K562 treated with DMSO at 1 percent for 12 hours (cell line): ENCODE data around the gene DHX16. TPM values are rescaled to one million over a fixed set of nuclear protein-coding genes. Genes with fewer than 3 reads are reported as not detected.

Source experiments
- total RNA-seq: library from RNA; unstranded; fragments of 300-600 nt; gene quantifications from 2 replicates; pipeline ENCODE4 v1.2.3, GENCODE V29; 2022; ENCODE audit not compliant: insufficient read depth

DHX16 gene
- total RNA-seq, result 39.0 and 61.2 TPM in 2 replicates

DNA sequence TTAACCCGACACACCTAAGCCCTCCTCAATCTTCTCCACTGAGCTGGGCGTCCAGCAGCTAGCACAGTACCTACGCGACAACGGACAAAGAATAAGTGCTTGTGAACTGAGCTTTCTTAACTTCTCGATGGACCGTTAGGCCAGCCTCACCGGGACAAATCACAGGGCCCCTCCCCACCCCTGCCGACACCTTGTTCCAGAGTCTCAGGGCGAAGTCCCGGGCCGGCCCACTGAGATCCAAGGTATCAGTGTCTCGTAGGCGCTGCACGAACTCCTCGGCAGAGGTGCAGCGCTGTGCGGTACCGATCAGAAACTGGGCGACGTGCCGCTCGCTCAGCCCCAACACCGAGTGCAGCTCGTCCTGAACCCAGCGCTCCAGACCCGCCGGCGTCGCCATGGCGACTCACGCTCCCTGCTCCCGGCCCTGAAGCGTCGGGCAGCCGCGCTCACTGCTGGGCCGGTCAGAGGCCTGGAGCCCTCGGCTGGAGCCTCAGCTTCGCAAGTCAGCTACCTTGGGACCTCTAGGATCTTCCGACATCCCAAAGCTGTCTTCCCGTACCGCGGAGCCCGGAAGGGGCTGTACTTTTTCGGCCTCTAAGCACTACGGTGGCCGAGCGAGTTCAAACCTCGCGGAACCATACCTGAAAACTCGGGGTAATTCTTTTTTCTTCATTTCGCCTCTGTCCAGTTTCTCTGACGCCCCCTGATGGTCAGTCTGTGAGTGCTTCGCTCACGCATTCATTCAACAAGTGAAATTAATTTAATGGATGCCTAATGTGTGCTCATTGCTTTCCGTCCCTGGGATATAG lies at the start of gene DHX16:
Gene DHX16, minus strand, starts transcription at position 562 of the 809 bp plus-strand sequence. Its CDS starts 165 bp downstream, at position 397.

DNA sequence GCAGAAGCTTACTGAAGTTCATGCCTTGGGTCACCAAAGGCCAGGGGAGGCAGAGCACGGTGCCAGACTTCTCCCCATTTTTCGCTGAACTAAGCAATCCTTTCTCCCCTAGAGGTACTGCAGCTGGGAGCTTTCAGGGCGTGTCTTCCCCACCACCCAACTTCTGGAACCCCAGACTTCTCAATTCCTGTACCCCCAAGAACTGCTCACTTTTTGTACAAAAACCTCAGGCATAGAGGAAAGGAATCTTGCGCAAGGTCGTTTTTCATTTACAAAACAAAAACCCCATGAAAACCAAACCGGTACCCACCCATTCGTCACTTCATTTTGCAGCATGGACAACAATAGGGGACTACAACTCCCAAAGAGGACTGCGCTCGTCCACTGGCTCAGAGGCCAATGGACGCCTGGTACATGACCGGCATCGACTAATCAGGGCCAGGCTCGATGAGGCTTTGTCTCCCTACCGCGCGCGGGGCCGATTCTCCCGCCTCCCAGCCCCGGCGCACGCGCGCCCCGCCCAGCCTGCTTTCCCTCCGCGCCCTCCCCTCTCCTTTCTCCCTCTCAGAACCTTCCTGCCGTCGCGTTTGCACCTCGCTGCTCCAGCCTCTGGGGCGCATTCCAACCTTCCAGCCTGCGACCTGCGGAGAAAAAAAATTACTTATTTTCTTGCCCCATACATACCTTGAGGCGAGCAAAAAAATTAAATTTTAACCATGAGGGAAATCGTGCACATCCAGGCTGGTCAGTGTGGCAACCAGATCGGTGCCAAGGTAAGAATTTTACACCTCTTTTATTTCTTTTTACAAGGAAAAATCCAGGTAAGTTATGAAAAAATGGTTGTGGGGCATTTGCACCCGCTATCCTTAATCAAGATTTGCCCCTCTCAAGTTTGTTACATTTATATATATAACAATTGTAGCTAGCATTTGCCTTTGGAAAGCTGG lies 47.3 kb upstream of the DHX16 start, which contains the start of gene TUBB:
Gene TUBB, plus strand, starts transcription at position 562 of the 947 bp plus-strand sequence. Its CDS starts 155 bp downstream, at position 717.

DNA sequence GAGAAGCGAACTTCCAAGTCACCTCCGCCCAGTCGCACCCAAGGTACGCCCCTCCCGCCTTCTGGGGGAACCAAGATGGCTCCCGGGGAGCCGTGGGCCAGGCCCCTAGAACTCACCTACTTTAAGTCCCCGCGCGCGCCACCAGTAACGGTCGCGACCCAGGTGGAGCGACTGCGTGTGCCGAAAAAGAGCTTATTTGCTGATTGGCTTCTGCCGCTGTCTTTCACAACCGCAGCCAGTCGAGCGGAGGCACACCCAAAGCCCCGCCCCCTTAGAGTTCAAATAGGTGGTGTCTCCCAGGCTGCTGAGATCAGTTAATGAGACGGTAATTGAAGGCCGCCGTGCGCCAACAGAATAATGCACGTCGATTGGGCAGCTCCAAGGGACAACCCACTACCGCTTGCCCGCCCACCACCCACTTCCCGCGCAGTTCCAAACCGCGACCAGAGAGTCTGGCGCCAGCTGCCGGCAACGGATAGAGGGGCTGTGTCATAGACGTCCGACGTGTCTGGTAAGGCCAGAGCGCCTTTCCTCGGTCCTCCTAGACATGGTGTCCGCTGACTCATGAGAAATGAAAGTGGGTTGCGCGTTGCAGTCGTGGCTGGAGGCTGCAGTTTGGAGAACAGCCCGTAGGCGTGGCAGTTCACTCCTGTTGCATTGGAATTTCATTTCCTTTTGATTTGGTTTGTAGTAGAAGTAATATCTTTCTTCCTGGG lies 44.5 kb upstream of the DHX16 start, which contains the start of gene MDC1:
Gene MDC1, minus strand, starts transcription at position 153 of the 716 bp plus-strand sequence. CDS start 2,106 bp downstream, outside the sequence.

DNA sequence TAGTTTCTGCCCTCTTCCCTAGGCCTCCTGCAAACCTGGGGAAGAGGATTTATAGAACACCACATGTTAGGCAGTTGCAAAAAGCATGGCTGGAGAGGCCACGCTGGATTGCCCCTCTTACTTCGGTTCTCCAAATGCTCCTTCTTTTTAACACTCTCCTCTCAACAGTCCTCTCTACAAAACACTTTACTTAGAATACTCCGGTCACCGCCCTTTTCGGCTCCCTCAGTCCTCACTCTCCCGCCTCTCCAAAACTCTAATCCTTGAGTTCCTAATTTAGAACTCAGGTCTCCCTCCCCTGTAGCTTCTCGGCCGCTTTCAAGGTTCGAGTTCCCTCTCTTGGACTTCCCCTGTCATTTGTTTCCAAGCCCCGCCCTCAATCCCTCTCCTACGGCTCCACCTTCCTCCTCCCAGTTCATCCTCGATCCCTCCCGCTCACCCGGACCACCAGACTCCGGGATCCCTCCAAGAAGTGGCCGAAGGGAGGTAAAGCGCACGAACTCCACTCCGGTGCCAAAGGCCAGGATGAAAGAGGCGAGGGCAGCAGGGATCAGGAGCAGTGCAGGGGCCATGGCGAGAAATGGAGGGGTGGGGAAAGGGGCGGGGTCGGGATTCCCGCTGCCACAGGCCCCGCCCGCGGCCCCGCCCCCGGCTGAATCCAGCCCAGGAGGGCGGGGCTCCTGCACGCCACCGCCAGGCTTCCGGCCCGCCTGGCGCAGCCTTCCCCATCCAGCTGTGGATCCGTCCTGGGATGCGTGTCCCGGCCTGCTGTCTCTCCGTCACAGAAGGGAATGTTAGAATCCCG lies 17.8 kb upstream of the DHX16 start, which contains the start of gene NRM:
Gene NRM, minus strand, starts transcription at position 582 of the 805 bp plus-strand sequence. Its CDS starts 10 bp downstream, at position 572.

DNA sequence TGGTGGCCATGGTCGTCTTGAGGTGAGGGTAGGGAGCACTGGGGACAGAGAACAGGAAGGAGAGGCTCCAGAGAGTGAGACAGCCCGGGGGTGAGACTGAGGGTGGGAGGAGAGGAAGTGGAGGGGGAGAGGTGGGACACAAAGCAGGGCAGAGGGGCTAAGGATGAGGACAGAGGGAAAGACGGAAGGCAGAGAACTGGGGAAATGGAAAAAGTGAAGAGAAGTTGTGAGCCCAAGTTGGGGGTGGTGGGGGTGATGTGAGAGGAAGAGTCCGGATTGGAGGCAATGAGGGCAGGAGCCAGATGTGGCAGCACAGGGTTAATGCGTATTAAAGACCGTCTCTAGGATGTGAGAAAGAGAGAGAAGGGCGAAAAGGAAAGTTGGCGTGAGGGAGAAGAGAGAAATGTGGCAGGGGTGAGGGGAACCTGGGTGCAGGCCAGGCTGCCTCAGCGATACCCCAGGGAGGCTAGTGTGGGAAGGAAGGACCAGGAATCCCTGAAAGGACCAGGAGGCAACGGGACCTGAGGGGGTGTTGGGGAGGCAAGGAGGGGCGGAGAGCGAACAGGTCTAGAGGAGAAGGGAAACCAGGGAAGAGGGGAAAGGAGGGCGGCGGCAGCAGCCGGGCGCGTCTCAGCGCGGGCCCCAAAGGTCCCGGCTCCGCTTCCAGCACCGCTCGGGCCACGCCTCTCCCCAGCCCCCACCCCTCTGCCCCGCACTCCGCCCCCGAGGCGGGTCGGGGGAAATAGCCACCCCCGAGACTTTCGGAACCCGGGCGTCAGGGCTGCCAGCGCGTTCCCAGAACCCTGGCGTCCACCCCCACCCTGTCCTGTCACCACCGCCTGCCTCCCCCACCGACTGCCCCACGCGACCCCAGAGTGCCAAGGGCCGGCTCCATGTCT lies 13.5 kb upstream of the DHX16 start, which contains the start of gene PPP1R18:
Gene PPP1R18, minus strand, starts transcription at position 637 of the 899 bp plus-strand sequence. Its CDS starts 627 bp downstream, at position 10.

DNA sequence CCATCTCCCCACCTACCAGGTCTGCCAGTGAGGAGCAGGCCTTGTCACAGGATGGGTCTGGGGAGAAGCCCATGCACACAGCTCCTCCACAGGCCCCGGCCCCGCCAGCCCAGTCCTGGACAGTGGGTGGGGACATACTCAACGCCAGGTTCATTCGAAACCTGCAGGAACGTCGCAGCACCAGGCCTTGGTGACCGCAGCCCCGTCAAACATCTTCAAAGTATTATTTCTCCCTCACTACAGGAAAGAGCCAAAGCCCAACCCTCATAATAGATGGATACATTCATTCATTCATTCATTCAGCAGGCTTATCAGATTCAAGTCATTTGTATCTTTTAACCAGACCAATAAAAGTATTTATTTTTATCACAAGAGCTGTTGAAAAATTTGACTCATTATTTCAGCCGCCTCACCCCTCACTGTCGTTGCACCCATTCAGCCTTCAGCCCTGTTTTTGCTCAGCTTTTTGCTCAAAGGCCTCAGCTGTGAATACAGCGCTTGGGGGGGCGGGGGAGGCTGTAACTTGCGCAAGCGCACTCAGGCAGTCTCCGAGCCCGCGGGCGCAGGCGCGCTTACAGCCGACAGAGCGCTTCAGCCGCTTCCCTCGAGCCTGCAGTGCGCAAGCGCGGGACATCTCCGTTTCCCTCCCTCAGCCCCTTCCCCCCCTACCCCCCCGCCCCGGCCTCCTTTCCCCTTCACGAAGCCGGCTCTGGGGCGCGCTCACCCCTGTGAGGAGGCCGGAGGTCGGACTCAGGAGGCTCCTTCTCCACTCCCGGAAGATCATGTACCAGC lies 26.2 kb downstream of the DHX16 start, which contains the start of gene C6orf136:
Gene C6orf136, plus strand, starts transcription at position 684 of the 792 bp plus-strand sequence. Its CDS starts 99 bp downstream, at position 783.

DNA sequence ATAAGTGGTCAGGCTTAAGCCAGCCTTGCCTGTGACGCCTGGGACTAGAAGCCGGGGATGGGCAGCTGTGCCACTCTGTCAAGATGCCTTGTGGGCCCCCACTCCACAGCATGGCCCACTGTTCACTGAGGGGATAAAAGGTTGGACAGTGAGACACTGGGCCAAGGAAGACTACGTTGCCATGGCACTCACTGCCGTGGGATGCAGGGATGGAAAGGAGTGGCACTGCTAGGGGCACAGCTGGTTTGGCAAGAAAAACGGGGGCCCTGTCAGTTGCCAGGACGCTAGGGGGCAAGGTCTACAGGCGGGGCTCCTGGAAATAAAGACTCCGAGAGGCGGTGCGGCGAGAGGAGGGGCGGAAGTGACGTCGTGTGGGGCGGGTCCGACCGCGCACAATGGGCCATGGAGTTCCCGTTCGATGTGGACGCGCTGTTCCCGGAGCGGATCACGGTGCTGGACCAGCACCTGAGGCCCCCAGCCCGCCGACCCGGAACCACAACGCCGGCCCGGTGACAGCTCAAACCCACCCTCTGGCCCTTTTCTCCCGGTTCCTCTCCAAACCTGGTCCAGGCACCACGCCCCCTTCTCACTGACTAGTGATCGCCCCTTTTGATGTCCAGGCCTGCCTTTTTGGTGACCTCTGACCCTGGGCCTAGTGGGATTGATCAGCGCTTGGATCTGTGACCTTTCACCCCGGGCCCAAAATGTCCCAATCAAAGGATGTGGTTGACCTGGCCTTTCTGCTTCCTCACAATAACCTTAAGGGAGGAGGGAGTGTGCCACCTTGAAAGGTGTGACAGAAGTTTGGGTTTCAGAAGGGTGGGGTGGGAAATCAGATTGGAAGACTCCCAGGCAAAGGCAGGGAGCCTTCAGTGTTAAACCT lies 46.1 kb downstream of the DHX16 start, which contains the start of gene ATAT1:
Gene ATAT1, plus strand, starts transcription at position 391 of the 883 bp plus-strand sequence.

DNA sequence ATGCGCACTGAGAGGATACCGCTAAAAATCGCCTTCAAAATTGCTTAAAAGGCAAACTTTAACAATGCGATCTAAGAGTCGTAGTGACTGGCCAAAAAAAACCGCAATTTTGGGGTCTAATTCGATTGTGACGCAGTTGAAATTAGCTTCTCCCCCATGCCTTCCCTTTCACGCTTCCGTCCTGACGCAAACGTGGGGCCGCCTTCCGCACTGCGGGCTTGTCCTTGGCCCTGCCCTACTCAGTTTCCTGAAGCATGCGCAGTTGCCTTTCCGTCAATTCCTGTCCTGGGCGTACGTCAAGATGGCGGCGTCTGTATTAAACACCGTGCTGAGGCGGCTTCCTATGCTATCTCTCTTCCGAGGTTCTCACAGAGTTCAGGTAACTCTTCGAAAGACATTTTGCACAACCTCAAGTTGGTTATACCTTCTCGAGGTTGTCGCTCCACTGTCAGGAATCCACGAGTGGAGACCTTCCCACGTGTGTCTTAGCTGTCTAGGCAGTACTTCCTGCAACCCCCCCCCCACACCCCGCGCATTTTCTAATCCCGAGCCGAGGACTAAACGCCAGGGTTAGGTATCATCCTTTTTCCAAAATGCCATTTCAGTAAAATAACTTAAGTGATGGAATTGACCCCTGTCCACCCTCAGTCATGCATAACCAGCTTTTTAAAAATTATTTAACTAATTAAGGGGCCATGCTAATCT lies 55.1 kb downstream of the DHX16 start, which contains the start of gene MRPS18B:
Gene MRPS18B, plus strand, starts transcription at position 276 of the 705 bp plus-strand sequence. Its CDS starts 26 bp downstream, at position 302.

DNA sequence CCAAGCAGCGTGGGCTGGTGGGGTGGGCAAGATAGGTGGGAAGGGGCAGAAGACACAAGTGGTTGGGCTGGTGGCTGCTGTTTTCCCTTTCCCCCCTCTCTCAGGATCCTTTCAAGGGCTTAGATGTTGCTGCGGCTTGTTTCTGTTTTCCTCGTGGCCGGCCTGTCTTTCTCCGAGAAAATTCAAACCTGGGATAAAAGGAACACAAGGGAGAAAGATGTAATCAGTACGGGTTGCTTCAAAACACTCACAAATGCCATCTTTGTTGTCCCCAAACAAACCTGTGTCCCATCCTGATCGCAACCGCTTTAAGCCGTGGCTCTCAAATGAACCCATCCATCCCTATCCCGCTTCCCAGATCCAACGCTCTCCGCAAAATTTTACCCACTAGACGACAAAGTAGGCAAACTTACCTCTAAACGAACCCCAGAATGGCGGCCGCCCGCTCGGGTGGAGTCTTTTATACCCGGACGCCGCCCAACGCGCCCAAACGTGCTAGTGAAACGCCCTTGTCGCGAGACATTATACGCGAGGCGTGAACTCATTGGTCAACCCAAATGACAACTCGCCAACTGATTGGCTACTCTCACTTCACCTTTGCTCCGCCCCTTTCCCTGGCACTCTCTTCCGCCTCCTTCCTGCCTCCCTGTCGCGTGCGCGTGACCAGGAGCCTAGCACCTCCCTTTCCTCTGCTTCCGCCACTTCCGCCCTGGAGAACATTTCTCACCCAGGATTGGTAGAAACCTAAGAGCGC lies 55.8 kb downstream of the DHX16 start, which contains the start of gene PPP1R10:
Gene PPP1R10, minus strand, starts transcription at position 433 of the 754 bp plus-strand sequence. CDS start 7,299 bp downstream, outside the sequence.

Other genes starting within 250 kb of the DHX16 start
- 101 and 133 TPM in 2 replicates for gene HLA-E, start 183.5 kb downstream of the DHX16 start, total RNA-seq
- 59.1 and 61.6 TPM in 2 replicates for gene GNL1, start 116.5 kb downstream of the DHX16 start, total RNA-seq
- 10.6 and 17.7 TPM in 2 replicates for gene PRR3, start 115.7 kb downstream of the DHX16 start, total RNA-seq
- gene ABCF1, start 101.6 kb downstream of the DHX16 start, total RNA-seq, result 65.0 and 94.3 TPM in 2 replicates
- gene PPP1R10, start 55.8 kb downstream of the DHX16 start, total RNA-seq, result 9.8 and 27.8 TPM in 2 replicates
- 93.5 and 96.4 TPM in 2 replicates for gene MRPS18B, start 55.2 kb downstream of the DHX16 start, total RNA-seq
- 2.0 and 4.3 TPM in 2 replicates for gene ATAT1, start 46.1 kb downstream of the DHX16 start, total RNA-seq
- gene C6orf136, start 25.9 kb downstream of the DHX16 start, total RNA-seq, result 34.0 and 38.3 TPM in 2 replicates
- 94.1 and 132 TPM in 2 replicates for gene PPP1R18, start 13.6 kb upstream of the DHX16 start, total RNA-seq
- 26.0 and 32.4 TPM in 2 replicates for gene NRM, start 18.0 kb upstream of the DHX16 start, total RNA-seq
- gene MDC1, start 44.3 kb upstream of the DHX16 start, total RNA-seq, result 37.9 and 97.2 TPM in 2 replicates
- gene TUBB, start 47.3 kb upstream of the DHX16 start, total RNA-seq, result 976 and 1,602 TPM in 2 replicates
- 233 and 258 TPM in 2 replicates for gene FLOT1, start 69.7 kb upstream of the DHX16 start, total RNA-seq
- gene IER3, start 71.5 kb upstream of the DHX16 start, total RNA-seq, result 157 and 175 TPM in 2 replicates
- 35.9 and 63.9 TPM in 2 replicates for gene DDR1, start 211.5 kb upstream of the DHX16 start, total RNA-seq
- gene GTF2H4, start 235.2 kb upstream of the DHX16 start, total RNA-seq, result 39.6 and 47.7 TPM in 2 replicates
- gene VARS2, start 241.2 kb upstream of the DHX16 start, total RNA-seq, result 27.0 and 53.9 TPM in 2 replicates